Stimulated activated CD4-positive, alpha-beta T cell treated with anti-CD3 and anti-CD28 coated beads, Interleukin-4, amount 100 ng/mL, for 4 hours (primary cell): Measurements from ENCODE around the gene PTF1A.
"Not testable (repeated sequence)": the region's sequence is repeated elsewhere in the genome, so short reads cannot be mapped to it uniquely, and the experiment has no call there.

Source experiments
- DNase-seq, 2 experiments: peaks; one replicate each; pipeline ENCODE4 v3.0.0-alpha.2; 2020

The PTF1A gene

GRCh38 chr10:23204773-23205172 lies 12.7 kb downstream of the PTF1A start:
- no peak for DNase-seq

GRCh38 chr10:23205972-23206642 lies 14.0 kb downstream of the PTF1A start:
- DNase-seq: no peak

DNA sequence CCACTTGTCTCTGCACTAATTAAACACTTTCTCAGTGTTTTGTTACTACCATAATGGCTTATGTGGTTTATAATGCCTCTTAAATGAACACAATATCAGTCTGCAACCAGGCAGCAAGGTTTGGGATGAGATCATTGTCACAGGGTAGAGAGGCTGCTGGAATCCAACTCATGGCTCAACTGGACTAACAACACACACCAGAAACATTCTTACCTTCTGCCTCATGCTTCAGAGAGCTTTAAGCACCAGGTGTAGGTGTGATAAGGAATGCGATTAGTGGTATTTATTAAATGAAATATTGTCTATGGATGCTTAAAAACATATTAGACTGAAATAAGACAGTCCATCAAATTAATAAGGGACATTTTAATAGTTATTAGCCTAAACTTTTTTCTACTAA lies 25.4 kb downstream of the PTF1A start:
- DNase-seq: no peak

DNA sequence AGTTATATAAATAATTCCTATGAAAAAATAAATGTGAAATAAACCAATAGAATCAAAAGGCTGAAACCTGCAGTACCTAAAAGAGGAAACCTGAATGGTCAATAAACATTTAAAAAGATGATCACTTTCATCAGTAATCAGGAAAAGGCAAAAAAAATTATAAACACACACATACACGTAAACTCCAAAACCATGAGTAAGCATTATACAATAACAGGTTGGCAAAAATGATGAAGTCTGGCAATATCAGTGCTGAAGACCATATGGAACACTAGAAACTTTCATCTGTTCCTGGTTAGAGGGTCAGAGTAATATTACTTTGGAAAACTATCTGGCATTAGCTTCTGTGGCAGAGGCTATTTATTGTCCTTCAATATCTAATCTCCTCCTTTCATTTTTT lies 38.5 kb downstream of the PTF1A start:
- no peak for DNase-seq

DNA sequence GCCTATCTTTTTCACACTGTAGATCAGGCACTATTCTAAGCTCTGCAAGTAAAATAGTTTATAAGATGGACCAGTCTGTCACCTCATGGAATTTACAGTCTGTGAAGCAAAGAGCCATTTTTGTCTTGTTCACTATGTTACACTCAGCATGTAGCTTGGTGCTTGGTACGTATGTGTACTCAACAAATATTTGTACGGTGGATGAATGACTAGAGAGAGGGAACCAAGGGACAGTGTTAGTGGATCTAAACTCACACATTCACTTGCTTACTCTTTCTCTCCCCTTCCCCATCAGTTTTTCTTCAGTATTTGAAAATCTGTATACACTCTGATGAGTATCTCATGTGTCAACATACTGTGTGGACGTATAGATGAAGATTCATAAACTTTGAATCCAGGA lies 45.9 kb downstream of the PTF1A start:
- DNase-seq: no peak

GRCh38 chr10:23241779-23242178 lies 49.7 kb downstream of the PTF1A start:
- not testable (repeated sequence) for DNase-seq
